Fibroblast of lung (primary cell): ENCODE data around the gene ZSWIM6. TPM values are rescaled to one million over a fixed set of nuclear protein-coding genes. Genes with fewer than 3 reads are reported as not detected.
"Not testable (repeated sequence)": the region's sequence is repeated elsewhere in the genome, so short reads cannot be mapped to it uniquely, and the experiment has no call there.

Source experiments
- DNase-seq, 2 donors: peaks; one replicate each; pipeline versions ENCODE4 v3.0.0 to v3.0.0-alpha.2; 2010; ENCODE audit warnings: low read depth in 2 of 2
- H2AFZ ChIP-seq: 2 replicates; pipeline ENCODE4 v1.5.1; 2012; ENCODE audit warnings: low read length, control low read depth, inconsistent platforms
- H3K27ac ChIP-seq: 2 replicates; pipeline ENCODE4 v1.5.1; 2011; ENCODE audit warnings: low read length, control low read depth; ENCODE audit not compliant: insufficient read depth
- H3K27me3 ChIP-seq: 2 replicates; pipeline ENCODE4 v1.5.1; 2011; ENCODE audit warnings: mild to moderate bottlenecking, low read length; ENCODE audit not compliant: control insufficient read depth, insufficient read depth
- H3K36me3 ChIP-seq: 2 replicates; pipeline ENCODE4 v1.5.1; 2011; ENCODE audit warnings: low read length; ENCODE audit not compliant: control insufficient read depth, insufficient read depth
- H3K4me1 ChIP-seq: 2 replicates; pipeline ENCODE4 v1.5.1; 2011; ENCODE audit warnings: low read length; ENCODE audit not compliant: control insufficient read depth, insufficient read depth; ENCODE audit errors: extremely low read depth
- H3K4me2 ChIP-seq: 2 replicates; pipeline ENCODE4 v1.5.1; 2011; ENCODE audit warnings: low read length, control low read depth; ENCODE audit not compliant: insufficient read depth; ENCODE audit errors: extremely low read depth
- H3K4me3 ChIP-seq, 4 experiments: fragments of 200-600 bp in 1 of 4; sonication (generic) in 1 of 4; replicated peaks in 1 of 4; 2 replicates each; pipeline ENCODE4 v1.5.1; 2011 to 2016; ENCODE audit warnings: low read length in 4 of 4, low read depth in 3 of 4, mild to moderate bottlenecking in 3 of 4, control low read depth in 2 of 4, inconsistent platforms in 1 of 4, mixed read lengths in 1 of 4; ENCODE audit not compliant: insufficient read depth in 1 of 4; ENCODE audit errors: control extremely low read depth in 1 of 4
- H3K79me2 ChIP-seq: 2 replicates; pipeline ENCODE4 v1.5.1; 2012; ENCODE audit warnings: mild to moderate bottlenecking, low read length, inconsistent platforms; ENCODE audit not compliant: control insufficient read depth, insufficient read depth
- H3K9ac ChIP-seq: 2 replicates; pipeline ENCODE4 v1.5.1; 2011; ENCODE audit warnings: mild to moderate bottlenecking, low read length, control low read depth; ENCODE audit not compliant: insufficient read depth
- H3K9me3 ChIP-seq: 2 replicates; pipeline ENCODE4 v1.5.1; 2012; ENCODE audit warnings: low read depth, low read length; ENCODE audit not compliant: control insufficient read depth, insufficient read depth
- H4K20me1 ChIP-seq: 2 replicates; pipeline ENCODE4 v1.5.1; 2011; ENCODE audit warnings: low read length; ENCODE audit not compliant: control insufficient read depth, insufficient read depth; ENCODE audit errors: extremely low read depth
- EZH2 ChIP-seq: IDR thresholded peaks from 2 replicates; pipeline ENCODE4 v1.5.1; 2012; ENCODE audit warnings: low read length, control low read depth, mild to moderate bottlenecking; ENCODE audit errors: missing control alignments
- polyA plus RNA-seq, 2 donors: library from polyadenylated mRNA; depleted of rRNA in 1 of 2; stranded (reverse) in 1 of 2; unstranded in 1 of 2; fragments of >200 nt; gene quantifications; 2 replicates each; pipeline ENCODE4 v1.2.1, GENCODE V29; 2011 to 2012; ENCODE audit warnings: missing spikeins in 1 of 2
- total RNA-seq: library from RNA; depleted of rRNA; stranded (reverse); fragments of >200 nt; gene quantifications from 2 replicates; pipeline ENCODE4 v1.2.1, GENCODE V29; 2014
- TF ChIP-seq, protein P1 (sequence below), 2 donors: IDR thresholded peaks in 1 of 2; conservative IDR thresholded peaks in 1 of 2; 1 replicate in 1 of 2; 2 replicates in 1 of 2; pipeline ENCODE4 v1.5.1; 2011 to 2012; ENCODE audit warnings: low read length in 2 of 2, control low read depth in 1 of 2, inconsistent platforms in 1 of 2, low read depth in 1 of 2, mild to moderate bottlenecking in 1 of 2

Gene ZSWIM6
- total and polyA plus RNA-seq, 2 donors (not counting 1 experiment from before 2014, with no cell fraction given) = 23.5 to 26.6 TPM

DNA sequence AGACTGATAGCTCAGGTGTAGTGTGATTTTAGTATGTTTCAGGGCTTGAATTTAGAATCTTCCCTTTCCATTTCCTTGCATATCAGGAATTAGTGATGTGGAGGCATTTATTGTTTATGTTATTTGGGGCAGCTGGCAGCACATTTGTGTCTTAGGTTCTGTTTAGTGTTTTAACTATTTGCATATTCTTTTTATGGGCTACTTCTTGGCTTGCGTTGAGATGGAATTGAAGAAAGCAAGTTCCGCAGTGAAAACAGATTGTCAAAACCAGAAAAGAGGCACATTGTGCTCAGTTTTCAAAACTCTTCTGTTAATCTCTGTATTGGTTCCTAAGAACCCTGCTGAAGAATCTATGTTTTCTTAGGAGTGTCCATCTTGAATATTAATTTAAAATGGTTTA lies 80.3 kb downstream of the ZSWIM6 start:
- Histone ChIP-seq H3K4me2 (no peak overlapping the region), H3K27me3 (no peaks in the 10 kb centered on the region), H3K27ac (no peak overlapping the region), H2AFZ (no peak overlapping the region), H3K4me1 (peaks cover 7% of the 10 kb centered on the region), H3K9ac (no peak overlapping the region), H3K9me3 (no peaks in the 10 kb centered on the region), H3K79me2 (peaks cover 71% of the 10 kb centered on the region), H3K4me3 (no peak overlapping the region), H4K20me1 (no peaks in the 10 kb centered on the region), H3K36me3 (no peaks in the 10 kb centered on the region)
- no peak for TF ChIP-seq EZH2
- TF ChIP-seq, protein P1, sequence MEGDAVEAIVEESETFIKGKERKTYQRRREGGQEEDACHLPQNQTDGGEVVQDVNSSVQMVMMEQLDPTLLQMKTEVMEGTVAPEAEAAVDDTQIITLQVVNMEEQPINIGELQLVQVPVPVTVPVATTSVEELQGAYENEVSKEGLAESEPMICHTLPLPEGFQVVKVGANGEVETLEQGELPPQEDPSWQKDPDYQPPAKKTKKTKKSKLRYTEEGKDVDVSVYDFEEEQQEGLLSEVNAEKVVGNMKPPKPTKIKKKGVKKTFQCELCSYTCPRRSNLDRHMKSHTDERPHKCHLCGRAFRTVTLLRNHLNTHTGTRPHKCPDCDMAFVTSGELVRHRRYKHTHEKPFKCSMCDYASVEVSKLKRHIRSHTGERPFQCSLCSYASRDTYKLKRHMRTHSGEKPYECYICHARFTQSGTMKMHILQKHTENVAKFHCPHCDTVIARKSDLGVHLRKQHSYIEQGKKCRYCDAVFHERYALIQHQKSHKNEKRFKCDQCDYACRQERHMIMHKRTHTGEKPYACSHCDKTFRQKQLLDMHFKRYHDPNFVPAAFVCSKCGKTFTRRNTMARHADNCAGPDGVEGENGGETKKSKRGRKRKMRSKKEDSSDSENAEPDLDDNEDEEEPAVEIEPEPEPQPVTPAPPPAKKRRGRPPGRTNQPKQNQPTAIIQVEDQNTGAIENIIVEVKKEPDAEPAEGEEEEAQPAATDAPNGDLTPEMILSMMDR (conservative IDR thresholded peaks at IDR 0.05 in 1 of 2, IDR thresholded peaks at IDR 0.05 in 1 of 2; ENCODE audit: low read depth in 1 of 2, low read length in 2 of 2) = no peak
- no peak for DNase-seq

DNA sequence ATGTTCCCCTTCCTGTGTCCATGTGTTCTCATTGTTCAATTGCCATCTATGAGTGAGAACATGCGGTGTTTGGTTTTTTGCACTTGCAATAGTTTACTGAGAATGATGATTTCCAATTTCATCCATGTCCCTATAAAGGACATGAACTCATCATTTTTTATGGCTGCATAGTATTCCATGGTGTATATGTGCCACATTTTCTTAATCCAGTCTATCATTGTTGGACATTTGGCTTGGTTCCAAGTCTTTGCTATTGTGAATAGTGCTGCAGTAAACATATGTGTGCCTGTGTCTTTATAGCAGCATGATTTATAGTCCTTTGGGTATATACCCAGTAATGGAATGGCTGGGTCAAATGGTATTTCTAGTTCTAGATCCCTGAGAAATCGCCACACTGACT lies 81.1 kb downstream of the ZSWIM6 start:
- H3K27ac ChIP-seq, H2AFZ ChIP-seq, H4K20me1 ChIP-seq, H3K36me3 ChIP-seq, H3K4me3 ChIP-seq, DNase-seq, H3K4me2 ChIP-seq, H3K27me3 ChIP-seq, H3K4me1 ChIP-seq, H3K9ac ChIP-seq, H3K9me3 ChIP-seq: not testable (repeated sequence)
- H3K79me2 ChIP-seq = peaks cover 74% of the 10 kb centered on the region

DNA sequence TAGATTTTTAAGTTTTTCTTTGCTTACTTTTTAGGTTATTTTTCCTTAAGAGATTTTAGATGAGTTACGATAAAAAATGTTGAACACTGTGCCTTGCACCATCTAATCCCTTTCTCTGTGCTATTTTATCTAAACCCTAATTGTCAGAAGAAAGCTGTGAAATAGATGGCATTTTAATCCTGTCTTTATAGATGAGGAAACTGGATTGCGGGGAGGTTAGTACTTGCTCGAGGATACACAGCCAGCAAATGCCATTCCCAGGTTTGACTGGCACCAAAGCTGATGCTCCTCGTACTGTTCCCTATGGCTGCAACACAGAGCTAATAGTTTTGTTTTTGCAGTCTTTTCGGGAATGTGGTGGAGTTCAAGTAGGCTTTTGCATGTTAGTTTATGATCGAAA lies 82.7 kb downstream of the ZSWIM6 start:
- peaks cover 87% of the 10 kb centered on the region for H3K79me2 ChIP-seq
- no peaks in the 10 kb centered on the region for H3K9me3 ChIP-seq
- peaks cover 2% of the 10 kb centered on the region for H3K4me1 ChIP-seq
- H3K36me3 ChIP-seq = no peaks in the 10 kb centered on the region
- no peak overlapping the region for H3K9ac ChIP-seq
- no peak for DNase-seq
- H3K27me3 ChIP-seq = no peaks in the 10 kb centered on the region
- H3K27ac ChIP-seq = no peak overlapping the region
- no peak overlapping the region for H3K4me3 ChIP-seq
- no peak overlapping the region for H2AFZ ChIP-seq
- TF ChIP-seq EZH2 = no peak
- TF ChIP-seq, protein P1 (conservative IDR thresholded peaks at IDR 0.05 in 1 of 2, IDR thresholded peaks at IDR 0.05 in 1 of 2; ENCODE audit: low read depth in 1 of 2, low read length in 2 of 2) = no peak
- no peak overlapping the region for H3K4me2 ChIP-seq
- peaks cover 3% of the 10 kb centered on the region for H4K20me1 ChIP-seq
